Omental fat pad (tissue), 4 donors: ENCODE results near the gene IPMK. TPM values are rescaled to one million over a fixed set of nuclear protein-coding genes. Genes with fewer than 3 reads are reported as not detected.
"Not testable (repeated sequence)": the region's sequence is repeated elsewhere in the genome, so short reads cannot be mapped to it uniquely, and the experiment has no call there.

ENCODE experiments used
- ATAC-seq: fragments of 150-250 bp; one replicate; pipeline ENCODE4 v1.9.1; 2016; ENCODE audit warnings: mild to moderate bottlenecking, moderate library complexity; ENCODE audit not compliant: low FRiP score
- DNase-seq: peaks from one replicate; pipeline ENCODE4 v3.0.0-alpha.2; 2019; ENCODE audit warnings: low spot score
- CTCF ChIP-seq, 3 donors: fragments of 450-650 bp; IDR thresholded peaks; one replicate each; pipeline ENCODE4 v1.5.1; 2016 to 2017; ENCODE audit warnings: antibody characterized with exemption in 3 of 3, mild to moderate bottlenecking in 3 of 3, moderate library complexity in 2 of 3
- total RNA-seq, 4 donors: library from RNA; depleted of rRNA; stranded (reverse); fragments of >200 nt; gene quantifications; one replicate each; pipeline ENCODE4 v1.1.0, GENCODE V29; 2016

Gene IPMK
- total RNA-seq, 4 donors from 2014 or later, result 6.3 to 9.5 (median 7.7) TPM

- ATAC-seq (no peak), DNase-seq (no peak)
- TF ChIP-seq CTCF (IDR thresholded peaks at IDR 0.05), result no peak
These were observed 7.4 kb downstream of the IPMK start for GRCh38 chr10:58260334-58260733.

- DNase-seq, result no peak
- no peak for TF ChIP-seq CTCF (IDR thresholded peaks at IDR 0.05)
- no peak for ATAC-seq
These were observed 8.6 kb downstream of the IPMK start for GRCh38 chr10:58258977-58259692.

GRCh38 chr10:58256013-58256780 is 11.5 kb downstream of the IPMK start:
- not testable (repeated sequence) for ATAC-seq

GRCh38 chr10:58254644-58255043 is 13.1 kb downstream of the IPMK start:
- no peak for TF ChIP-seq CTCF (IDR thresholded peaks at IDR 0.05)
- ATAC-seq, result no peak
- DNase-seq, result no peak

More at GRCh38 chr10:58256013-58256780, 11.5 kb downstream of the IPMK start:
- DNase-seq, result not testable (repeated sequence)

GRCh38 chr10:58253184-58253583 is 14.5 kb downstream of the IPMK start:
- DNase-seq (no peak), ATAC-seq (no peak)
- no peak for TF ChIP-seq CTCF (IDR thresholded peaks at IDR 0.05)

- not testable (repeated sequence) for ATAC-seq
These were observed 23.0 kb downstream of the IPMK start for GRCh38 chr10:58244666-58245065.

GRCh38 chr10:58244242-58244641 is 23.5 kb downstream of the IPMK start:
- not testable (repeated sequence) for ATAC-seq, DNase-seq

More at GRCh38 chr10:58244666-58245065, 23.0 kb downstream of the IPMK start:
- not testable (repeated sequence) for DNase-seq

- DNase-seq, ATAC-seq: not testable (repeated sequence)
These were observed 23.9 kb downstream of the IPMK start for GRCh38 chr10:58243801-58244200.

- ATAC-seq, result no peak
- no peak for DNase-seq
- TF ChIP-seq CTCF (IDR thresholded peaks at IDR 0.05), result no peak
These were observed 24.4 kb downstream of the IPMK start for GRCh38 chr10:58243269-58243668.
